Osteoblast (primary cell): ENCODE data around the gene SCAMP5. TPM values are rescaled to one million over a fixed set of nuclear protein-coding genes. Genes with fewer than 3 reads are reported as not detected.

Source experiments
- DNase-seq: peaks from one replicate; pipeline ENCODE4 v3.0.0; 2011; ENCODE audit warnings: low spot score, mixed read lengths; ENCODE audit not compliant: insufficient read length; ENCODE audit errors: missing footprints
- H2AFZ ChIP-seq: 2 replicates; pipeline ENCODE4 v1.6.0; 2011; ENCODE audit warnings: mild to moderate bottlenecking, low read length
- H3K27ac ChIP-seq: 2 replicates; pipeline ENCODE4 v1.5.1; 2011; ENCODE audit warnings: mild to moderate bottlenecking, low read depth, low read length, moderate library complexity
- H3K27me3 ChIP-seq: 2 replicates; pipeline ENCODE4 v1.6.0; 2012; ENCODE audit warnings: mild to moderate bottlenecking, control low read depth, inconsistent platforms, low read length, moderate library complexity; ENCODE audit not compliant: insufficient read depth
- H3K36me3 ChIP-seq: 2 replicates; pipeline ENCODE4 v1.5.1; 2011; ENCODE audit warnings: mild to moderate bottlenecking, low read length, control low read depth, moderate library complexity; ENCODE audit not compliant: insufficient read depth
- H3K4me1 ChIP-seq: 2 replicates; pipeline ENCODE4 v1.5.1; 2011; ENCODE audit warnings: mild to moderate bottlenecking, low read length, control low read depth, moderate library complexity; ENCODE audit not compliant: insufficient read depth
- H3K4me2 ChIP-seq: 2 replicates; pipeline ENCODE4 v1.6.0; 2011; ENCODE audit warnings: mild to moderate bottlenecking, low read length; ENCODE audit not compliant: insufficient read depth
- H3K4me3 ChIP-seq: fragments of 200-600 bp; sonication (generic); 3 replicates; pipeline ENCODE4 v1.5.1; 2012; ENCODE audit warnings: mild to moderate bottlenecking, low read length, inconsistent platforms; ENCODE audit not compliant: insufficient read depth
- H3K79me2 ChIP-seq: 2 replicates; pipeline ENCODE4 v1.6.0; 2012; ENCODE audit warnings: mild to moderate bottlenecking, low read length, control low read depth, inconsistent platforms; ENCODE audit not compliant: insufficient read depth
- H3K9me3 ChIP-seq: 2 replicates; pipeline ENCODE4 v1.5.1; 2011; ENCODE audit warnings: low read depth, low read length, control low read depth
- H4K20me1 ChIP-seq: 2 replicates; pipeline ENCODE4 v1.6.0; 2012; ENCODE audit warnings: mild to moderate bottlenecking, low read length, control low read depth; ENCODE audit not compliant: insufficient read depth
- total RNA-seq: library from RNA; depleted of rRNA; stranded (reverse); fragments of >200 nt; gene quantifications from 2 replicates; pipeline ENCODE4 v1.2.3, GENCODE V29; 2012
- TF ChIP-seq, protein P1 (sequence below): IDR thresholded peaks from 2 replicates; pipeline ENCODE4 v1.5.1; 2011; ENCODE audit warnings: mild to moderate bottlenecking, low read depth, low read length, moderate library complexity; ENCODE audit errors: extremely low read depth

The SCAMP5 gene
- total RNA-seq, 1 donor = 1.8 TPM

DNA sequence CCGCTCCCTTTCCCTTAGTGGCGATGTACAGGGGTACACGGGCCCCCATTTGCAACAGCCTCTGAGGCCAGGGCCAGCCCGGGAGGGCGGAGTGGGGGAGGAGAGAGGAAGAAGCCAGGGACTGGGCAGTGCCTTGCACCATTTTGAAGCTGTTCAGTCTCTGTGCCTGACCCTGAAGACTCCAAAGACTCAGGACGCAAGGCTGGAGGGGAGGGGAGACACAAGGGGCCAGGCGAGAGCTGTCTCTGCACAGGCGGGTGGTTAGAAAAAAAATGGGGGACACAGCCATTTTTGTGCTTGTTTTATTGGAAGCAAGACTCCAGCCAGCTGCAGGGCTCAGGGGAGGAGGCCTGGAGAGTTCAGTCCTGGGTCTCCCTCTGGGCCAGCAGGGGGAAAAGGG is 40.3 kb upstream of the SCAMP5 start:
- no peak overlapping the region for H3K27ac ChIP-seq
- no peak overlapping the region for H2AFZ ChIP-seq
- H3K4me1 ChIP-seq = peaks cover 24% of the 10 kb centered on the region
- no peaks in the 10 kb centered on the region for H3K9me3 ChIP-seq
- H3K36me3 ChIP-seq = no peaks in the 10 kb centered on the region
- peak; percentile 34 for DNase-seq
- TF ChIP-seq, protein P1, sequence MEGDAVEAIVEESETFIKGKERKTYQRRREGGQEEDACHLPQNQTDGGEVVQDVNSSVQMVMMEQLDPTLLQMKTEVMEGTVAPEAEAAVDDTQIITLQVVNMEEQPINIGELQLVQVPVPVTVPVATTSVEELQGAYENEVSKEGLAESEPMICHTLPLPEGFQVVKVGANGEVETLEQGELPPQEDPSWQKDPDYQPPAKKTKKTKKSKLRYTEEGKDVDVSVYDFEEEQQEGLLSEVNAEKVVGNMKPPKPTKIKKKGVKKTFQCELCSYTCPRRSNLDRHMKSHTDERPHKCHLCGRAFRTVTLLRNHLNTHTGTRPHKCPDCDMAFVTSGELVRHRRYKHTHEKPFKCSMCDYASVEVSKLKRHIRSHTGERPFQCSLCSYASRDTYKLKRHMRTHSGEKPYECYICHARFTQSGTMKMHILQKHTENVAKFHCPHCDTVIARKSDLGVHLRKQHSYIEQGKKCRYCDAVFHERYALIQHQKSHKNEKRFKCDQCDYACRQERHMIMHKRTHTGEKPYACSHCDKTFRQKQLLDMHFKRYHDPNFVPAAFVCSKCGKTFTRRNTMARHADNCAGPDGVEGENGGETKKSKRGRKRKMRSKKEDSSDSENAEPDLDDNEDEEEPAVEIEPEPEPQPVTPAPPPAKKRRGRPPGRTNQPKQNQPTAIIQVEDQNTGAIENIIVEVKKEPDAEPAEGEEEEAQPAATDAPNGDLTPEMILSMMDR = no peak
- H4K20me1 ChIP-seq = no peaks in the 10 kb centered on the region
- H3K4me2 ChIP-seq = no peak overlapping the region
- H3K27me3 ChIP-seq = peaks cover 42% of the 10 kb centered on the region
- no peak overlapping the region for H3K4me3 ChIP-seq
- no peaks in the 10 kb centered on the region for H3K79me2 ChIP-seq

- H3K4me3 ChIP-seq = peak overlapping the region; percentile 73
- H2AFZ ChIP-seq = peak overlapping the region; percentile 59
- DNase-seq = peak; percentile 91
- no peaks in the 10 kb centered on the region for H4K20me1 ChIP-seq
- no peaks in the 10 kb centered on the region for H3K79me2 ChIP-seq
- peaks cover 24% of the 10 kb centered on the region for H3K4me1 ChIP-seq
- TF ChIP-seq, protein P1 = peak; percentile 14
- peak overlapping the region; percentile 84 for H3K4me2 ChIP-seq
- H3K36me3 ChIP-seq = no peaks in the 10 kb centered on the region
- H3K27ac ChIP-seq = no peak overlapping the region
- H3K27me3 ChIP-seq = peaks cover 50% of the 10 kb centered on the region
- no peaks in the 10 kb centered on the region for H3K9me3 ChIP-seq
Observed at GRCh38 chr15:74955796-74956647, 39.3 kb upstream of the SCAMP5 start.

DNA sequence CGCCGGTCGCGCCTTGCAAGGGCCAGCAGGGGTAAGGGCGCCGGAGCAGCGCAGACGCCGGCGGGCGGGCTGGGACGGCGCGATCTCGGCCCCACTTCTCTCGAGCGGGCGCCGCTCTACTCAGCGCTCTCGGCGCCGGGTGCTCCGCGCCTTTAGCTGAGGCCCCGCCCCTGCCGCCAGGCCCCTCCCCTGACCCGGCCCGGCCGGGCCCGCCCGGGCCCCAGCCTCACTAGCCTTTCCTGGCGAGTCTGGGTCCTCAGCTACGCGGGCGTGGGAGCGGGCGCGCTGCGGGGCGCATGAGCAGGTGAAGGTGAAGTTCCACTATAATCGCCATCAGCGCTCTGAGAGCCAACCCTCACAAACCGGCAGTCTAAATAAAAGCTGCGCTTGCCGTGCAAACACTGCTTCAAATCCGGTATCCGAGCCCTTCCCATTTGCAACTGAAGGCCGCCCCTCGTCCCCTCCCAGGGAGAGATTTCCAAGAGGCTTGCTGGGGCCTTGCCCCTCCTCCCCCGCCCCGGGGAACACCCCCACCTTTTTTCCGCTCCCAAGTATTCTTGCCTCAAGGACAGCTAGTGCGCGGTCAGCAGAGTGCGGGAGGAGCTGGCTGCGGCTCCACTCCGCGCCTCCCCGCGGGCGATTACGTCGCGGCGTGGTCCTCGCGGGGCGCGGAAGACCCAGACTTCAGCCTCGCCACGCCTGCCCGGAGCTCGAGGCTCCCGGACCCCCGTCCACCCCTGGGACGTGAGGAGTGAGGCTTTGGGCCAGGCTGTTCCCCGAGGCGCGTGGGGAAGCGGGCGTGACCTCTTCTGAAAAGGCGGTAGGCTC is 38.5 kb upstream of the SCAMP5 start, which contains the start of gene RPP25:
RPP25 (minus strand) TSS at position 125 of the 828 bp plus-strand sequence. CDS start 189 bp downstream, outside the sequence.
- H3K9me3 ChIP-seq = no peaks in the 10 kb centered on the region
- H3K79me2 ChIP-seq = no peaks in the 10 kb centered on the region
- peaks cover 24% of the 10 kb centered on the region for H3K4me1 ChIP-seq
- H3K36me3 ChIP-seq = no peaks in the 10 kb centered on the region
- no peaks in the 10 kb centered on the region for H4K20me1 ChIP-seq
- H3K4me2 ChIP-seq = peak within 1 kb of the TSS; percentile 84
- DNase-seq = peak; percentile 96
- peak within 1 kb of the TSS; percentile 73 for H3K4me3 ChIP-seq
- TF ChIP-seq, protein P1 = no peak
- peak within 1 kb of the TSS; percentile 81 for H2AFZ ChIP-seq
- H3K27me3 ChIP-seq = peaks cover 58% of the 10 kb centered on the region
- H3K27ac ChIP-seq = no peak within 1 kb of the TSS
